Naive thymus-derived CD8-positive, alpha-beta T cell (primary cell): ENCODE results near the gene BCAS1. TPM values are rescaled to one million over a fixed set of nuclear protein-coding genes. Genes with fewer than 3 reads are reported as not detected.

Source experiments
- ATAC-seq, 2 donors: fragments of 150-1000 bp; cut with Tn5 transposase in 1 of 2; sonication (Bioruptor Pico), chemical (Tn5 transposase) in 1 of 2; 1 replicate in 1 of 2; 2 replicates in 1 of 2; pipeline ENCODE4 v1.10.0; 2021; ENCODE audit warnings: mild to moderate bottlenecking in 2 of 2, moderate library complexity in 2 of 2
- POLR2A ChIA-PET: fragments of 350-600 bp; sonication (Branson Sonifier 250); formaldehyde crosslinking; loops from one replicate; lab custom pipeline; 2021; ENCODE audit warnings: antibody characterized with exemption; lab: Charles Lee
- DNase-seq, 10 donors: peaks; one replicate each; pipeline versions ENCODE4 v3.0.0 to v3.0.0-alpha.2; 2020 to 2022
- H3K27ac Mint-ChIP-seq, 10 donors: one replicate each; pipeline ENCODE4 v1.8.0; 2020 to 2022; ENCODE audit warnings: mild to moderate bottlenecking in 10 of 10, mixed read lengths in 10 of 10, moderate library complexity in 4 of 10, inconsistent platforms in 1 of 10
- H3K27me3 Mint-ChIP-seq, 5 donors: one replicate each; pipeline ENCODE4 v1.8.0; 2021 to 2022; ENCODE audit warnings: mixed read lengths in 5 of 5
- H3K36me3 Mint-ChIP-seq, 3 donors: one replicate each; pipeline ENCODE4 v1.8.0; 2020 to 2022; ENCODE audit warnings: mixed read lengths in 3 of 3, mild to moderate bottlenecking in 2 of 3, inconsistent platforms in 1 of 3
- H3K4me1 Mint-ChIP-seq, 4 donors: one replicate each; pipeline ENCODE4 v1.8.0; 2021 to 2022; ENCODE audit warnings: mixed read lengths in 4 of 4
- H3K4me3 Mint-ChIP-seq, 10 donors: one replicate each; pipeline ENCODE4 v1.8.0; 2020 to 2022; ENCODE audit warnings: mild to moderate bottlenecking in 10 of 10, mixed read lengths in 10 of 10, moderate library complexity in 6 of 10, inconsistent platforms in 1 of 10
- H3K9me3 Mint-ChIP-seq, 9 donors: one replicate each; pipeline ENCODE4 v1.8.0; 2020 to 2022; ENCODE audit warnings: mixed read lengths in 9 of 9, mild to moderate bottlenecking in 3 of 9, inconsistent platforms in 1 of 9, moderate library complexity in 1 of 9
- polyA plus RNA-seq, 3 donors: library from polyadenylated mRNA; unstranded; fragments of 300-500 nt; fragmentation: Illumina TruSeq; gene quantifications; one replicate each; pipeline ENCODE4 v1.2.3, GENCODE V29; 2021
- total RNA-seq, 8 experiments: library from RNA in 2 of 8; stranded (reverse) in 2 of 8; gene quantifications; one replicate each; pipeline ENCODE4 v1.2.3 and lab custom pipeline; 2021 to 2026

The BCAS1 gene
- total and polyA plus RNA-seq, 5 experiments from 2014 or later = not detected

GRCh38 chr20:53946106-53946505 lies 124.3 kb downstream of the BCAS1 start:
- no peaks in the 10 kb centered on the region for H3K27me3 Mint-ChIP-seq
- no peak for DNase-seq
- no peak for ATAC-seq
- peak overlapping the region in 3 of 10 donors; percentile 65 to 84 (median 80) for H3K27ac Mint-ChIP-seq
- H3K36me3 Mint-ChIP-seq = no peaks in the 10 kb centered on the region
- H3K4me3 Mint-ChIP-seq = no peak overlapping the region
- no peaks in the 10 kb centered on the region for H3K9me3 Mint-ChIP-seq
- peaks cover 25 to 57% (median 48%) of the 10 kb centered on the region in 4 donors for H3K4me1 Mint-ChIP-seq
- POLR2A ChIA-PET = no interaction called here

GRCh38 chr20:53945478-53945877 lies 124.9 kb downstream of the BCAS1 start:
- POLR2A ChIA-PET = no interaction called here
- ATAC-seq = no peak
- H3K9me3 Mint-ChIP-seq = no peaks in the 10 kb centered on the region
- H3K4me1 Mint-ChIP-seq = peaks cover 25 to 62% (median 46%) of the 10 kb centered on the region in 4 donors
- no peaks in the 10 kb centered on the region for H3K27me3 Mint-ChIP-seq
- no peaks in the 10 kb centered on the region for H3K36me3 Mint-ChIP-seq
- H3K4me3 Mint-ChIP-seq = no peak overlapping the region
- H3K27ac Mint-ChIP-seq = peak overlapping the region in 2 of 10 donors; percentile 23 to 80
- DNase-seq = no peak

- DNase-seq (no peak), ATAC-seq (no peak)
- Mint-ChIP-seq H3K4me1 (peaks cover 19 to 62% (median 44%) of the 10 kb centered on the region in 4 donors), H3K9me3 (no peaks in the 10 kb centered on the region), H3K27me3 (no peaks in the 10 kb centered on the region), H3K4me3 (peak overlapping the region in 1 of 10 donors; percentile 54), H3K36me3 (no peaks in the 10 kb centered on the region), H3K27ac (peak overlapping the region in 4 of 10 donors; percentile 27 to 82 (median 60))
- POLR2A ChIA-PET = interaction anchor here (0.7 kb wide), 1 partner anchor 13 kb away, joined by 3 read pairs; no protein-coding TSS in a partner anchor
Observed at GRCh38 chr20:53944796-53945195, 125.6 kb downstream of the BCAS1 start.

GRCh38 chr20:53943522-53944291 lies 126.7 kb downstream of the BCAS1 start:
- POLR2A ChIA-PET = interaction anchor here (0.7 kb wide), 2 partner anchors 12 to 175 kb away, joined by 3 to 4 read pairs; no protein-coding TSS in a partner anchor
- H3K27ac Mint-ChIP-seq = peak overlapping the region in 6 of 10 donors; percentile 29 to 83 (median 74)
- no peaks in the 10 kb centered on the region for H3K27me3 Mint-ChIP-seq
- peak overlapping the region in 9 of 10 donors; percentile 24 to 82 (median 54) for H3K4me3 Mint-ChIP-seq
- DNase-seq (peak in 7 of 10 donors; percentile 12 to 55 (median 37)), ATAC-seq (peak; percentile 46 to 51)
- no peaks in the 10 kb centered on the region for H3K9me3 Mint-ChIP-seq
- no peaks in the 10 kb centered on the region for H3K36me3 Mint-ChIP-seq
- peaks cover 15 to 61% (median 38%) of the 10 kb centered on the region in 4 donors for H3K4me1 Mint-ChIP-seq

- H3K9me3 Mint-ChIP-seq = no peaks in the 10 kb centered on the region
- no peak overlapping the region for H3K4me3 Mint-ChIP-seq
- DNase-seq = no peak
- H3K4me1 Mint-ChIP-seq = peaks cover 10 to 61% (median 33%) of the 10 kb centered on the region in 4 donors
- POLR2A ChIA-PET = no interaction called here
- ATAC-seq = no peak
- H3K27ac Mint-ChIP-seq = peak overlapping the region in 1 of 10 donors; percentile 43
- no peaks in the 10 kb centered on the region for H3K36me3 Mint-ChIP-seq
- no peaks in the 10 kb centered on the region for H3K27me3 Mint-ChIP-seq
Observed at GRCh38 chr20:53942973-53943372, 127.4 kb downstream of the BCAS1 start.

GRCh38 chr20:53942472-53942816 lies 128.0 kb downstream of the BCAS1 start:
- Mint-ChIP-seq H3K9me3 (no peaks in the 10 kb centered on the region), H3K27ac (no peak overlapping the region), H3K4me1 (peaks cover 10 to 59% (median 30%) of the 10 kb centered on the region in 4 donors), H3K36me3 (no peaks in the 10 kb centered on the region), H3K27me3 (no peaks in the 10 kb centered on the region), H3K4me3 (peak overlapping the region in 1 of 10 donors; percentile 29)
- DNase-seq (no peak), ATAC-seq (no peak)
- POLR2A ChIA-PET = no interaction called here

- Mint-ChIP-seq H3K4me1 (peaks cover 10 to 61% (median 30%) of the 10 kb centered on the region in 4 donors), H3K27ac (peak overlapping the region in 4 of 10 donors; percentile 4 to 66 (median 39)), H3K4me3 (peak overlapping the region in 3 of 10 donors; percentile 28 to 70 (median 50)), H3K27me3 (no peaks in the 10 kb centered on the region), H3K36me3 (no peaks in the 10 kb centered on the region), H3K9me3 (no peaks in the 10 kb centered on the region)
- POLR2A ChIA-PET = interaction anchor here (0.9 kb wide), 1 partner anchor 43 kb away, joined by 4 read pairs; no protein-coding TSS in a partner anchor
- ATAC-seq (peak in 1 of 2 donors; percentile 47), DNase-seq (no peak)
Observed at GRCh38 chr20:53941680-53942471, 128.5 kb downstream of the BCAS1 start.

GRCh38 chr20:53940907-53941545 lies 129.4 kb downstream of the BCAS1 start:
- ATAC-seq (no peak), DNase-seq (no peak)
- peak overlapping the region in 5 of 10 donors; percentile 20 to 72 (median 57) for H3K27ac Mint-ChIP-seq
- POLR2A ChIA-PET = interaction anchor here (0.5 to 0.9 kb wide), 3 partner anchors 26 to 392 kb away, joined by 3 to 4 read pairs (median 4); no protein-coding TSS in a partner anchor
- H3K27me3 Mint-ChIP-seq = no peaks in the 10 kb centered on the region
- no peaks in the 10 kb centered on the region for H3K36me3 Mint-ChIP-seq
- peaks cover 10 to 66% (median 31%) of the 10 kb centered on the region in 4 donors for H3K4me1 Mint-ChIP-seq
- no peaks in the 10 kb centered on the region for H3K9me3 Mint-ChIP-seq
- H3K4me3 Mint-ChIP-seq = peak overlapping the region in 2 of 10 donors; percentile 2 to 53

- Mint-ChIP-seq H3K9me3 (no peaks in the 10 kb centered on the region), H3K4me3 (peak overlapping the region in 4 of 10 donors; percentile 10 to 38 (median 16)), H3K27me3 (no peaks in the 10 kb centered on the region), H3K36me3 (no peaks in the 10 kb centered on the region), H3K27ac (peak overlapping the region in 6 of 10 donors; percentile 17 to 72 (median 48)), H3K4me1 (peaks cover 14 to 73% (median 37%) of the 10 kb centered on the region in 4 donors)
- no peak for ATAC-seq
- no peak for DNase-seq
- POLR2A ChIA-PET = interaction anchor here (0.9 to 1.9 kb wide), 5 partner anchors 9 to 361 kb away, joined by 3 to 5 read pairs (median 4); partner anchors contain the start of gene ZNF217
Observed at GRCh38 chr20:53940360-53940702, 130.1 kb downstream of the BCAS1 start.

GRCh38 chr20:53939572-53940359 lies 130.6 kb downstream of the BCAS1 start:
- Mint-ChIP-seq H3K27me3 (no peaks in the 10 kb centered on the region), H3K4me1 (peaks cover 20 to 78% (median 42%) of the 10 kb centered on the region in 4 donors), H3K4me3 (peak overlapping the region in 4 of 10 donors; percentile 10 to 38 (median 16)), H3K9me3 (no peaks in the 10 kb centered on the region), H3K36me3 (no peaks in the 10 kb centered on the region), H3K27ac (peak overlapping the region in 7 of 10 donors; percentile 17 to 72 (median 49))
- DNase-seq = peak; percentile 30 to 85 (median 52)
- POLR2A ChIA-PET = interaction anchor here (0.6 to 1.9 kb wide), 8 partner anchors 9 to 360 kb away, joined by 3 to 5 read pairs (median 4); partner anchors contain the start of gene ZNF217
- ATAC-seq = peak; percentile 67 to 83

- Mint-ChIP-seq H3K9me3 (no peaks in the 10 kb centered on the region), H3K4me3 (no peak overlapping the region), H3K36me3 (no peaks in the 10 kb centered on the region), H3K27me3 (no peaks in the 10 kb centered on the region), H3K27ac (peak overlapping the region in 3 of 10 donors; percentile 17 to 54 (median 53)), H3K4me1 (peaks cover 24 to 84% (median 43%) of the 10 kb centered on the region in 4 donors)
- ATAC-seq (no peak), DNase-seq (no peak)
- POLR2A ChIA-PET = interaction anchor here (0.6 to 1.9 kb wide), 3 partner anchors 67 to 360 kb away, joined by 4 read pairs; no protein-coding TSS in a partner anchor
Observed at GRCh38 chr20:53939190-53939571, 131.2 kb downstream of the BCAS1 start.
